Brain pericyte (primary cell): Measurements from ENCODE around the gene BRD2.

Source experiments
- DNase-seq: peaks from one replicate; pipeline ENCODE4 v3.0.0-alpha.2; 2012; ENCODE audit warnings: low read depth, low spot score

The BRD2 gene

DNA sequence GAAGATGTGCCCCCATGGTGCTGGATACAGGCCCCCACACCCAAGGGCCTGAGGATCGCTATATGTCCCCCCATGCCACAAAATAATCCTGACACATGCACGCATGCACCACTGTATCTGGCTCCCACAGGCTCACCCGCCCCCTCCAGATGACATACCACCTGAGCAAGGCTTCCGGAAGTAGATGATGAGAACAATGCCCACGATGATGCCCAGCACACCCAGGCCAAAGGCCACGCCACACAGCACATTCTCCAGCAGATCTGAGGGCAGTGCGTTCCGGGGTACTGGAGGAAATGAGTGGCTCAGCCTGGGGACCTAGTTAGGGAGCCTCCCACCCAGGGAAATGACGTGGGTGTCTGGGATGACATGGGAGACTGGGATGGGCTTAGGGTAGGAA, 19.3 kb upstream of the BRD2 start:
- no peak for DNase-seq

DNA sequence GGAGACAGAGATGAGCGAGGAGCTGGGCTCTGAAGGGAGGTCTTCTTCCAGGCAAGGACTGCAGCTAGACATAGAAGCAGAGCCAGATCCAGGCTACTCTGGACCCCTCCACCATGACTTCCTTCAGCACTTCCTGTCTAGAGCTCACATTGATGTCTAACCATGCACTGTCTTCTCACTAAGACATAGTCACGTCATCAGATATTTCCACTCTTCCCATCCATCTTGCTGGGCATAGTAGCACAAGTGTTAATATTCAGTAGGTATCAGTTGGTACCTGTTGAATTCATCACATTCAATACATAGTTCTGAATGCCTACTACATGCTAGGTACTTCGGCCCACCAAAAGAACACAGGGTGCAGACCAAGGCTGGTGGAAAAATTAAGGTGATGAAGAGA, 18.4 kb upstream of the BRD2 start:
- DNase-seq: no peak

DNA sequence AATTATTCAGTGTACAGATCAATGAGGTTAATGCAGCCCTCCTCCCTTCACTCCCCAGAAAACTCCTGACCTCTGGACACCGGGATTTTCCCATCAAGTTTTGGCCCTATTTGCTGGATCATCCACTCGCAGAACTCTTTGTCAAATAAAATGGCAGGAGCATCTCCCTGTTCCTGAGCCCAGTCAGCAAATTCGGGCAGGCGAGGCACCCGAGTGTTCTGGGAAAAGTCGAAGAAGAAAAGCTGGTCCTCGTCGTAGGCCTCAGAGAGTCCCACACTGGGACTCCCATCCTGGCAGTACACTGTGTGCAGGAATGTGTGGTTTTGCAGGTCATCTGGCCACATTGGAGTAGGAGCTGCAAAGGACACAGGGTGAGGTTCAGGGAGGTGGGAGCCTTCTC, 17.9 kb upstream of the BRD2 start:
- no peak for DNase-seq

DNA sequence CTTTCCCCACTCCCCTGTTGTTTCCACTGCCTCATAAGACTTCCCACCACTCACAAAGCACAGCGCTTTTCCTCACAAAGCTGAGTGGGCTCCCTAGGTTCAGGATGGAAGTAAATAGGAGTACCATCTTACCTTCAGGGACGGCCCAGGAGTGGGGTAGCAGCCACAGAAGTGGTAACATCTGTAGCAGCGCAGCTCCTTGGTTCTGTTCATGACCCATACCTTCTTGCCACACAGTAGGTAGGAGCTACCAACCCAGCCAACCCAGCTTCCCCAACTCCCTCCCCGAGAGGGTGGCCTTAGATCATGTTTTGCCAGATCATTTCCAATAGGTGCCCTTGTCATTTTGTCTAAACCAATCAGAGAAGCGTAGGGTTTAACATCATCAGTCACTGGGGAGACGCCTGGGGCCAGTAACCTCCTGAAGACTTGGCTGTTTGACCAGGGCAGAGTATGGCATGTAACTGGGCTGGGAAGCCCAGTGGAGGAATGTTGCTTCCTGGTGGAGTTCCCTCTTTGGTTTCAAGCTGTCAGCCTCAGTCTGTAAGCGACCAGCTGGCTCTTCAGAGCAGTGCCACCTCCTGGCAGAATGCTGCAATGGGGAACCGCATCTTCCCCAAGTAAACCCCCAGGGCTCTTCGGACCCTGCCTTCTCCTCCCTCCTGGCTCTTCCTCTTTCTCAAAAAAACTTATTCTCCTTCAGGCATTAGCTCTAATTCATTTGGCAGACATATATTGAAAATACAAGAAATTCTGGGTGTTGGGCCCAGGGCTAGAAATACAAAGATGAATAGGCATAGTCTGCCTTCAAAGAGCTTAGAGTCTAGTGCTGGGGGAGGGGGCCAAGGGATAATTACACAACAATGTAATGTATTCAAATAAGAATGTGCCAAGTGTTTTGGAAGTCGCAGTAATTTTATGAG, 15.3 kb upstream of the BRD2 start, which contains the start of gene HLA-DMA:
TSS of gene HLA-DMA (minus strand) at position 281 of the 923 bp plus-strand sequence. CDS start at position 220, 61 bp downstream.
- DNase-seq: peak; percentile 83

DNA sequence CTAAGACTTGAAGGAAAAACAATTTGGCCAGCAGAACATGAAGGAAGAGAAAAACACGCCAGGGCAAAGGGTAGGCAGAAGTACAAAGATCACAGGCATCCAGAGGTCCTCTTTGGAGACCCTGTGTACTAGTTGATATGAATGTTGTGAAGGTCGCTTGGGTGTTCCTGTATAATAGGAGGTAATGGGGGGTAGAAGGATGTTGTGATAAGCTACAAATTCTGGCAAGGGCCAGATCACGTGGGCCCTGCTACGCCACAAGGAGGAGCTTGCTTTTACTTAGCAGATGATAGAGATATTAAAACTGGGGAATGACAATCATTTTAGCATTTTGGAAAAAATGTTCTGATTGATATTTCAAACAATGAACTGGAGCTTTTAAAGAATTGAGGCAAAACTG, 14.6 kb upstream of the BRD2 start:
- no peak for DNase-seq

DNA sequence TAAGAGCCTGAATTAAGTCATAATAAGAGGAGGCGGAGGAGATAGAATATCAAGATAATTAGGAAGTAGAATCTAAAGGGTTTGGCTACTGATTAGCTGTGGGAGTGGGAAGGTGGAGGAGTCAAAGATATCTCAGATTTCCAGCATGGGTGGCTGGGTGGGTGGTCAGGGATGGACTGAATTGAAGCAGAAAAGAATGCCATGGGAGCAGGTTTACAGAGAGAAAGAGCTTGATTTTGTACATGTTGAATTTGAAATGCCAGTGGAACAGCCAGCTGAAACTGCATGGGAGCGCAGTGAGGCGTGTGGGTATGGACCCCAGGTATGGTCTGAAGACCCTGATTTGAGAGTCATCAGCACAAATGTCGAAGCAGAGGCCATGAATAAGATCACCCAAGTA, 14.1 kb upstream of the BRD2 start:
- no peak for DNase-seq

DNA sequence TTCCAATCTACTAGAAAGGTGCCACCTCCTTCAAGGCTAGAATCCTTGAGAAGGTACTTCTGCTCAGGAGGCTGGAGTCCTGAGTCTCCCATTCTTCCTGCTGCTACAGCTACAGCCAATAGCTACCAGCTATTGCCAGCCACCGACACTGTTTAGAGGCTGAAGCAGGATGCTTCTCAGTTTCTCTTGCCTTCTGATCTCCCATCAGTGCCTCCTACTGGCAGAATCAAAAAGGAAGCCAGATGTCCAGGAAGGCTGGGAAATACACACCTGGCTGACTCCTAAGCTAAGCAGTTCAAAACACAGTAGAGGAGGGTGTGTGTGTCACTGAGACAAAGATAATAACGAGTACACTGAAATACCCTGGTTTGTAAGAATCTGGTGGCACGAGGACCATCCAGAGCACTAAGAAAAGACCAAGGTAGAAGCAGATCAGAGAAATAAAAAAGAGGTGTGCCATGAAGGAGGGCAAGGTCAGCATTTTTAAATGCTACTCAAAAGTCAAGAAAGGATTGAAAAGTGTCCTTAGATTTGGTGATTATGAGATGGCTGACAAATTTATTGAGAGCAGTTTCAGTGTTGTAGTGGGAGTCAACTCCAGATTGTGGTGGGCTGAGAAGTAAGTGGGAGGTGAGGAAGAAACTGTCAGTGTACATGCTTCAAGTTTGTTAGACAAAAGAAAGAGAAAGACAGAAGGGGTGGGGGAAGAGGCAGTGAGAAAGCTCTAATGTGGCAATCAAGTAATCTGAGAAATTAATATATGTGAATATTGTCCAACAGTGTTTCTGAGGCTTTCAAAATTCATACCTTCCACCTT, 13.2 kb upstream of the BRD2 start:
- DNase-seq: no peak

DNA sequence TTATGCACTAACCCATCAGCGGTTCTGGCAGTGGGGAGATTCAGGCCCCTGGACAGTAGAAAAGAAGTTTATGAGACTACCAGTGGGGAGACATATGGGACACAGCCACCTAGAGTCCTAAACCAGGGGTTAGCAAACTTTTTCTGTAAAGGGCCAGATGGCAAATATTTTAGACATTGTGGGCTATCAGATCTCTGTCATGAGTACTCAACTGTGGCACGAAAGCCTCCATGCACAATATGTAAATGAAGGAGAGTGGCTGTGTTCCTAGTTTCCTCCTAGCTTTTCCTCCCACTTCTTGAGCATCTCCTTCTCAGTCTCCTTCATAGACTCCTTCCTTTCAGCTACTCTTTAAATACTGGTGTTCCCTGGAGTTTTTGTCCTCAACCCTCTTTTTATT, 12.2 kb upstream of the BRD2 start:
- DNase-seq: no peak

DNA sequence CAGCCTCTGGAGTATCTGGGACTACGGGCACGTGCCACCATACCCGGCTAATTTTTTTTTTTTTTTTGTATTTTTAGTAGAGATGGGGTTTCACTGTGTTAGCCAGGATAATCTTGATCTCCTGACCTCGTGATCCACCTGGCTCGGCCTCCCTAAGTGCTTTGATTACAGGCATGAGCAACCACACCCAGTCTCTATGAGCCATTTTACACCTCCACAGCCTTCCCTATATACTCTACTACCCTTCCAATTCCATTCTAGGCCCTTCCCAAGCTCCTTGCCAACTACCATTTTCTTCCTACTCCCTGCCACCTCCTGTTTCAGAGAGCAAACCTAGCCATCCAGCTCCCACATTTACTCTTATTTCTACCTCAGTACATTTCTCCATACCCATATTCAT, 7.8 kb upstream of the BRD2 start:
- DNase-seq: no peak

DNA sequence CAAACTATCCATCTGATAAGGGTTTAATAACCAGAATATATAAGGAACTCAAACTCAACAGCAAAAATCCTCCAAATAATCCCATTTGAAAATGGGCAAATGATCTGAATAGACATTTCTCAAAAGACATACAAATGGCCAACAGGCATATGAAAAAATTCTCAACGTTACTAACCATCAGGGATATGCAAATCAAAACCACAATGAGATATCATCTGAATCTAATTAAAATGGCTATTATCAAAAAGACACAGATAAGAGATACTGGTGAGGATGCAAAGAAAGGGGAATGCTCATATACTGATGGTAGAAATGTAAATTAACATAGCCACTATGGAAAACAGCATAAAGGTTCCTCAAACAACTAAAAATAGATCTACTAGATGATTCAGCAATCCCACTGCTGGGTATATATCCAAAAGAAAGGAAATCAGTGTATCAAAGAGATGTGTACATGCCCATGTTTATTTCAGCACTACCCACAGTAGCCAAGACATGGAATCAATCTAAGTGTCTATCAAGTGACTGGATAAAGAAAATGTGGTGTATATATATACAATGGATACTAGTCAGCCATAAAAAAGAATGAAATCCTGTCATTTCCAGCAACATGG, 6.1 kb upstream of the BRD2 start:
- DNase-seq: no peak

DNA sequence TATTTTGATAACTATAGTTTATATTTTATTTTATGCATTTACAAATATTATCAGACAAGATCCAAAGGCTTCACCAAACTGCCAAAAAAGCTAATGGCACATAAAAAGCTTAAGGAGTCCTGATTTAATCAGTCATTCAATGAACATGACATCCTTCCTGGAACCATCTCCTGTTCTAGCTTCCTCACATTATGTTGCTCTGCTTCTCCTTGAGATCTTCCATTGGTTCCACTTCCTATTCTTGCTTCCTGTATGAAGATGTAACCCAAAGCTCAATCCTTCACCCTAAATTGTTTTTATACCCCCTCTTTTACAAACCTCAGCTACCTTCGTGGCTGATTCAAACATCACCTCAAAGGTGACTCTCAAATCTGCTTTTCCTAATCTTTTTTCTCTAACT, 4.5 kb upstream of the BRD2 start:
- DNase-seq: no peak

DNA sequence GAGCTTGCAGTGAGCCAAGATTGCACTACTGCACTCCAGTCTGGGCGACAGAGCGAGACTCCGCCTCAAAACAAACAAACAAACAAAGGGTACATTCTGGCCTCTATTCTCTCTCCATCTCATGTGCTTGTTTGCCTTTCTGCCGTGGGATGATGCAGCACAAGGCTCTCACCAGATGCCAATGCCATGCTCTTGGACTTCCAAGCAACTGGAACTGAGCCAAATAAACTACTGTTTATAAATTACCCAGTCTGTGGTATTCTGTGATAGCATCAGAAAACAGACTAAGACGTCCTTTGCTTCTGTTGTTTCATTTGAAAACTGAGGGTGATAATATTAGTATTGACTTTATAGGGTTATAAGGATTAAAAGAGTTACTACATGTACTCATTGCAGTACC, 3.6 kb upstream of the BRD2 start:
- DNase-seq: no peak

DNA sequence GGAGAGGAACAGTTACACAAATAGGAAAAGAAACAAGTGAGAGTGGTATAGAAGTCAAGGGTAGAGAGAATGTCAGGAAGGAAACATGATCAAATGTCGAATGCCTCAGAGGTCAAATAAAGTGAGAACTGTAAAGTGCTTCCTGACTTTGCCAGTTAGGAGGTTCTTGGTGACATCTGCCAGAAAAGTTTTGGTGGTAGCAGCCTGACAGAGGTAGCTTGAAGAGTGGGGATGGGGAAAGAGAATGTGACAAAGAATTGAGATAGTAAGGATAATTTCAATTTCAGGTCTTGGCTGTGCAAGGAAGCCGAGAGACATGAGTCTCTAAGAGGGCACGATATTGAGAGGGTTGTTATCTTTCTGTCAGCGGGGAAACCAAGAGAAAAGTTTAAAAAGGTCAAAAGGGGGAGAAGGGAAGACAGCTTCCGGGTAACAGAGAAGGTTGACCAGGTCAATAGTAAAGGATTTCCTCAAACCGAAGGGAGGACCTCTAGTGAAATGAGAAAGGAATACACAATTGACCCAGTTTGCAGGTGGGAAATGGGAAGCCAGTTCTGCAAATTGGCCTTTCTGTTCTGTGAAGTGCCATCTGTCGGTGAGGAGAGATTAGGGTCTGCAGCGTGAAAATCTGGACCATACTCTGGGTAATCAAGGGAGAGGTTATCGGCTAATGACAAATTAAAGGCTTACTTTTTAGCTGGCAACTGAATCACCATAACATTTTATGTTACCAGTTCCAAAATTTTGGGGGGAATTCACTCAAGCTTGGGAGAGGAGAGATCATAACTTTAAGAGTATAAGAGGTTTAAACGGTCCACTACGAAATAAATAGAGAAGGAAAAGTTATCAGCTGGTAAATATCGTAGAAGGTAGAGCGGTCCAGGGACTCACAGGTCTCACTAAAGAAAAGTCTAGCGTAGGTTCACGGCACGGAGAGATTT, 973 bp upstream of the BRD2 start:
- no peak for DNase-seq

DNA sequence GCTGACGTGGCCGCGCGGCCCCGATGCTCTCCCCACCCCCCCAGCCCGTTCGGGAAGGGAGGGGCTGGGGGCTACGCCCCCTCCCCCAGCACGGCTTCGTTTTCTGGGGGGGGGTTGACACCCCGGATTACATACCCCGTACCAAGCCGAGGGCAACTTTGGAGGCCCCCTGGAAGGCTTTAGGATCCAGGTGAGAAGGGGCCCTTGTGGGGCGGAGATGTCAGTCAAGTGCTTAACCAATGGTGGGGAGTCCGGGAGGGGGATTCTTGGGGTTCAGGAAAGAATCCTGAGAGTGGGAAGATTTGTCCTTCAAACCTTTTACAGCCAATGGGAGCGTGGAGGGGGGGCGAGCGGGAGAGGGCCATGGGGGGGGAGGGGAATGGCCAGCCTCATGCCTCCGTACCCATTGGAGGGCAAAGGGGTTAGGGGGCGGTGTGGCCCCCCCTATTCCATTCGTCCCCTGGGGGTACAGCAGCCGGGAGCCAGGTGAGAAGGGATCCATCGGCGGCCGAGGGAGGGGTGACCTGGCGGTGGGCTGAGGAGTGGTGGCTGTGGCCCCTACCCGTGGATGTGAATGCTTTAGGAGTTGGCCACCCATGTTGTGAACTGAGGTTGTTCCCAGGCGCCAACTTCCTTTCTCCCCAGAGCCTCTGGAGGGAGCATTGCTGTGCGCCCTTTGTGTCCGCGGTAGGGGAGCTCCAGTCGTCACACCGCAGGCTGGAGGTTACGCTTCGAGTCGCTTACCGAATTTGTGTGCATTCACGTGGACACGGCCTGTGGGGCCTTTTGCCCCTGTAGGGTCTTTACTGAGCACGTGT, 682 bp downstream of the BRD2 start:
- peak; percentile 55 for DNase-seq

DNA sequence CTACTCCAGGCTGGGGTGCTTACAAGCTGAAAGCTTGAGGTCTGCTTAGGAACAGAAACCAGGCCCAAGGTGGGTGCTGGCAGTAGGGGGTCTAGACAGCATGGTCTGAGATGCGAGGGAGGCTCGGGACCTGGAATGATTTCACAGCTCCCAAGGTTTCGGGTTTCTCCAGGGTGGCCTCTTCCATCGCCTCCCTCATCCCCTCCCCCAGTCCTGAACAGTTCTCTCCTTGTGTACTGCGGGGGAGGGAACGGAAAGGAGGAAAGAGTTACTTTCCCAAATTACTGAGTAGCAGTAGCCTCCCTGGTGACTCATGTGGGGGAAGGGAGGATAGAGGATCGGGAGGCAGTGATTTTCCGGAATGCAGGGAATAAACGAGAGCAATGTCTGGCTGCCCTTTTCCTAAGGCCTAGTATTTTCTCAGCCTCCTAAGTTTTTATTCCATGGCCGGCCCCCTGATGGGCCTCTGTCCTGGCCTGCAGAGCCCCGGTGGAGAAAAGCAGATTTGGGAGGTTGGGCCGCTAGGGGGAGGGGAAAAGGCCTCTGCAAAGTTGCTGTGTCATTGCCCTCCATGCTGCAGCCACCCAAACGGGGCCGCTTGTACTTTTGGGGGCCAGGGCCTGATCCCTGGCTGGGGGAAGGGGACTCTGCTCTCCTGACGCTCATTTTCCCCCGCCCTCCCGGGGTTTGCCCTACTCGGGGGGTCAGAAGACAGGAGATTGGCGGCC, 1.5 kb downstream of the BRD2 start:
- DNase-seq: peak; percentile 82

DNA sequence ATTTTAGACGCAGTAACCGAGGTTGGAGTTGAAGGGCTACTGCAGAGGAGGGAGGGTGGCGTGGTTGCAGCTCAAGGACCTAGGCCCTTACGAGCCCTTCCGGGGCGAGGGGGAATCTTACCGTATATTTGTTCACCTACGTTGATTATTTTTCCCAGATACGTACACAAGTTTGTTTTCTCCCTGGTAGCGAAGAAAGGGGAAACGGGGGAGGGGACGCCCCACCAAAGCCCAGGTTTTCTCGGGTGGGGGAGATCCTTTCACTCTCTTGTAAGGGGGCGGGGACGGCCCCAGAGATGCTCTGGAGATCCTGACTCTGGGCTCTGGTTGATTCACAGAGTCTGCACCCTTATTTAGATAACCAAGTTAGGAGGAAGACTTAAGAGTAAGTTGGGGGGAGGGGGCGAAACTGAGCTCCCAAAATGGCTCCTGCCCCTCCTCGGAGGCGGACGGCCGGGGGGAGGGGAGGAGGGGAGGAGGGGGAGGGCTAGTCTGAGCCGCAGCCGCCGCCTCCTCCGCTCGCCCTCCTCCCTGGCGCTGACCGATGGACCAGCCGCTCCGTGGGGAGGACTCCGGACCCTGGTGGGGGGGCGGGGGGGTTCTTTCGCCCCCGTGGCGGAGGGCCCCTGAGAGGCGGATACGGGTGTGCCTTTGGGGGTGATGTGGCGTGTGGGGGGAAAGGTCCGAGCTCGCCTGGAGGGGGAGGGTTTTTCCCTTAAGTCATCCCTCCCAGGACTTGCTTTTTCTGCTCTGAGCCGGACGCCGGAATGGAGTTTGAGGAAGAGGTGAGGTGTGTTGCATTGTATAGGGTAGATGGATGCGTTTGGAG, 2.2 kb downstream of the BRD2 start:
- peak; percentile 54 for DNase-seq

DNA sequence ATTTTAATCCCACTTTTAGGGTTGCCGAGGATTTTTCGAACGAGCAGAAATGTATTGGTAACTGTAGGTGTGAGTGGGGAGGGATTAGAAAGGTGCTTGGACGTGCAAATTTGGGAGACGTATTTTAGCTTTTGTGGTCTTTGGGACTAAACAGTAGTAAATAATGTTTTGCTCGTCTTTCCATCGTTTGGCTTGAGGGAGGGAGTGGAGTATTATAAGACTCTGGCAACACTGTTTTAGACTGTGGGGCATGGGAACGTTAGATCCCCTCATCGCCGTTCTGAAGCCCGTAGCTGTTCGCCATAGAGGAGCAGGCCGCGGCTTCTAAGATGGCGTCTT, 2.8 kb downstream of the BRD2 start:
- no peak for DNase-seq

DNA sequence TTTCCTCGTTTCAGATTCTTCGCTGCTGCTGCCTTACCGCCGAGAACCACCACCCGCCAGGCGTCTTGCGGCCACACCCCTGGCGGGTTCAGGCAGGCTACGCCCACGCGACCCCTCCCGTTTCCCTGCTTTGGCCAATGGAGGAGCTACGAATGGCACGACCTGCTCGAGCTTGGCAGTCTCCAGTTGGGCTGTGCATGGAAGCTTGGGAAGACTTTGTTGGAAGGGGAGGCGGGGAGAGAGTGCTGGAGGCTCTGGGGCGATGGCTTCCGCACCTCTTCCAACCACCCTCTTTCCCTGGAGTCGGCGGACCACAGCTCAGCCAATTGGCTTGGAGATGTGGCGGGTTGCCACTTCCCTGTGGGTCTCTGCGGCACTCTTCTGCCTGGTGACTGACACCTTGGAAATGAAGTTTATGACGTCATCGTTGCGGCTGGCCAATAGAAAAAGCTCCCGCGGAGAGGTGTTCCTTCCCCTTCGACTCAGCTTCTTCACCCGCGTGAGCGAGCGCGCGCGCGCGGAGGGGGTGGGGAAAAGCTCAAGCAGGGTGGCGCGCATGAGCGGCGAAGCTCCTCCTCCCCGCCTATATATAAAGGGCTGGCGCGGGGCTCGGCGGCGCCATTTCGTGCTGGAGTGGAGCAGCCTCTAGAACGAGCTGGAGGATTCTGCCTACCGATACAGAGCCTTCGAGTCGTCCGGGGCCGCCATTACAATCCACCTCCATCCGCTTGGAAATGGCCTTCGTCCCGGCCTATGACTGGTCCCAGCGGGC, 3.4 kb downstream of the BRD2 start:
- DNase-seq: peak; percentile 99
